ENCODE data around the gene RIC1.
A peak's percentile ranks its signal among the peaks of the same experiment; 100 is the strongest.

The RIC1 gene

GRCh38 chr9:5791870-5792269 lies 163.0 kb downstream of the RIC1 start:
- Histone ChIP-seq H3K9me2 (replicated peaks; ENCODE audit: low read depth, low read length) (no peaks in the 10 kb centered on the region), H3K9ac (ENCODE audit: low read depth, low read length, poor library complexity, severe bottlenecking) (no peak overlapping the region), H3K4me2 (ENCODE audit: low read depth, low read length, poor library complexity, severe bottlenecking) (no peak overlapping the region), H2AFZ (ENCODE audit: low read length) (no peak overlapping the region), H3F3A (ENCODE audit: low read depth) (no peaks in the 10 kb centered on the region), H4K20me1 (ENCODE audit: insufficient read depth, low read length, poor library complexity, severe bottlenecking) (peaks cover 12% of the 10 kb centered on the region), H3K9me3 (ENCODE audit: insufficient read depth, low read depth, low read length) (no peaks in the 10 kb centered on the region), H3K4me1 (ENCODE audit: insufficient read depth, low read length, poor library complexity, severe bottlenecking) (peaks cover 24% of the 10 kb centered on the region), H3K4me3 (ENCODE audit: low read length, poor library complexity, severe bottlenecking) (no peak overlapping the region), H3K27me3 (ENCODE audit: insufficient read depth, low read length, poor library complexity, severe bottlenecking) (no peaks in the 10 kb centered on the region), H3K36me3 (ENCODE audit: insufficient read depth, low read length) (peaks cover 44% of the 10 kb centered on the region; the same call in 1 of the 2 replicates), H3K79me2 (ENCODE audit: insufficient read depth, low read length) (peaks cover 11% of the 10 kb centered on the region; the same call in 1 of the 2 replicates)
- TF ChIP-seq CTCF (conservative IDR thresholded peaks at IDR 0.05; ENCODE audit: low read length) (no peak), EZH2phosphoT487 (IDR thresholded peaks at IDR 0.05; ENCODE audit: borderline replicate concordance) (no peak)

DNA sequence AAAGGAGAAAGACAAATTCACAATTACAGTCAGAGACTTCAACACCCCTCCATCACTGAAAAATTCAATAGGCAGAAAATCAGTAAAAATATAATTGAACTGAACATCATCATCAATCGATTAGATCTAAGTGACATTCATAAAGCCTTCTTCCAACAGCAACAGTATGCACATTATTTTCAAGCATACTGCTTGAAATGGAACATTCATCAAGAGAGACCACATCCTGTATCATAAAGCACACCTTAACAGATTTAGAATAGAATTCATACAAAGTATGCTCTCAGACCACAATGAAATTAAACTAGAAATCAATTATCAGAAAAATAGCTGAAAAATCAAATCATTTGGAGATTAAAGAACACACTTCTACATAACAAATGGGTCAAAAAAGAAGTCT lies 164.9 kb downstream of the RIC1 start:
- Histone ChIP-seq H3K4me3 (ENCODE audit: low read length, poor library complexity, severe bottlenecking) (no peak overlapping the region), H4K20me1 (ENCODE audit: insufficient read depth, low read length, poor library complexity, severe bottlenecking) (peaks cover 12% of the 10 kb centered on the region), H3K4me1 (ENCODE audit: insufficient read depth, low read length, poor library complexity, severe bottlenecking) (peaks cover 24% of the 10 kb centered on the region), H3F3A (ENCODE audit: low read depth) (no peaks in the 10 kb centered on the region), H2AFZ (ENCODE audit: low read length) (no peak overlapping the region), H3K4me2 (ENCODE audit: low read depth, low read length, poor library complexity, severe bottlenecking) (peak overlapping the region; percentile 26), H3K79me2 (ENCODE audit: insufficient read depth, low read length) (peaks cover 11% of the 10 kb centered on the region; the same call in 1 of the 2 replicates), H3K36me3 (ENCODE audit: insufficient read depth, low read length) (peaks cover 42% of the 10 kb centered on the region; the same call in 1 of the 2 replicates), H3K27me3 (ENCODE audit: insufficient read depth, low read length, poor library complexity, severe bottlenecking) (no peaks in the 10 kb centered on the region), H3K9me3 (ENCODE audit: insufficient read depth, low read depth, low read length) (no peaks in the 10 kb centered on the region), H3K9ac (ENCODE audit: low read depth, low read length, poor library complexity, severe bottlenecking) (no peak overlapping the region), H3K9me2 (replicated peaks; ENCODE audit: low read depth, low read length) (no peaks in the 10 kb centered on the region)
- TF ChIP-seq EZH2phosphoT487 (IDR thresholded peaks at IDR 0.05; ENCODE audit: borderline replicate concordance) (no peak), CTCF (conservative IDR thresholded peaks at IDR 0.05; ENCODE audit: low read length) (no peak)

- no peaks in the 10 kb centered on the region for H3K9me3 ChIP-seq (ENCODE audit: insufficient read depth, low read depth, low read length)
- no peaks in the 10 kb centered on the region for H3F3A ChIP-seq (ENCODE audit: low read depth)
- no peak overlapping the region for H3K4me2 ChIP-seq (ENCODE audit: low read depth, low read length, poor library complexity, severe bottlenecking)
Observed at GRCh38 chr9:5796298-5796697, 167.4 kb downstream of the RIC1 start.

More at GRCh38 chr9:5796298-5796697, 167.4 kb downstream of the RIC1 start:
- peaks cover 44% of the 10 kb centered on the region; the same call in 1 of the 2 replicates for H3K36me3 ChIP-seq (ENCODE audit: insufficient read depth, low read length)
- H2AFZ ChIP-seq (ENCODE audit: low read length): no peak overlapping the region
- no peaks in the 10 kb centered on the region for H3K9me2 ChIP-seq (replicated peaks; ENCODE audit: low read depth, low read length)
- no peaks in the 10 kb centered on the region for H3K27me3 ChIP-seq (ENCODE audit: insufficient read depth, low read length, poor library complexity, severe bottlenecking)
- peaks cover 12% of the 10 kb centered on the region for H4K20me1 ChIP-seq (ENCODE audit: insufficient read depth, low read length, poor library complexity, severe bottlenecking)
- TF ChIP-seq CTCF (conservative IDR thresholded peaks at IDR 0.05; ENCODE audit: low read length): no peak
- no peak for TF ChIP-seq EZH2phosphoT487 (IDR thresholded peaks at IDR 0.05; ENCODE audit: borderline replicate concordance)
- no peak overlapping the region for H3K4me3 ChIP-seq (ENCODE audit: low read length, poor library complexity, severe bottlenecking)
- peaks cover 24% of the 10 kb centered on the region for H3K4me1 ChIP-seq (ENCODE audit: insufficient read depth, low read length, poor library complexity, severe bottlenecking)
- no peak overlapping the region for H3K9ac ChIP-seq (ENCODE audit: low read depth, low read length, poor library complexity, severe bottlenecking)
- peaks cover 11% of the 10 kb centered on the region; the same call in 1 of the 2 replicates for H3K79me2 ChIP-seq (ENCODE audit: insufficient read depth, low read length)

All from Loucy (cell line).